ENCODE data around the gene BNIP3.
"Not testable (repeated sequence)": the region's sequence is repeated elsewhere in the genome, so short reads cannot be mapped to it uniquely, and the experiment has no call there.

BNIP3 gene

GRCh38 chr10:131977323-131978096 is 4.2 kb downstream of the BNIP3 start:
- no peak for DNase-seq

GRCh38 chr10:131975796-131976195 is 5.9 kb downstream of the BNIP3 start:
- peak; percentile 57 for DNase-seq

- DNase-seq: peak; percentile 39
Measured at GRCh38 chr10:131975003-131975402, 6.7 kb downstream of the BNIP3 start.

- no peak for DNase-seq
Measured at GRCh38 chr10:131974034-131974817, 7.5 kb downstream of the BNIP3 start.

- DNase-seq: no peak
Measured at GRCh38 chr10:131973160-131973951, 8.4 kb downstream of the BNIP3 start.

- peak; percentile 78 for DNase-seq
Measured at GRCh38 chr10:131972474-131973071, 9.2 kb downstream of the BNIP3 start.

GRCh38 chr10:131971591-131971990 is 10.1 kb downstream of the BNIP3 start:
- DNase-seq: peak; percentile 14

- peak; percentile 46 for DNase-seq
Measured at GRCh38 chr10:131970946-131971345, 10.8 kb downstream of the BNIP3 start.

- peak; percentile 44 for DNase-seq
Measured at GRCh38 chr10:131968949-131969348, 12.8 kb downstream of the BNIP3 start.

GRCh38 chr10:131964298-131964697 is 17.4 kb downstream of the BNIP3 start:
- peak; percentile 54 for DNase-seq

GRCh38 chr10:131963811-131964210 is 17.9 kb downstream of the BNIP3 start:
- peak; percentile 34 for DNase-seq

GRCh38 chr10:131963350-131963749 is 18.4 kb downstream of the BNIP3 start:
- DNase-seq: peak; percentile 55

GRCh38 chr10:131961777-131962662 is 19.7 kb downstream of the BNIP3 start:
- DNase-seq: peak; percentile 48

GRCh38 chr10:131961047-131961776 is 20.5 kb downstream of the BNIP3 start:
- DNase-seq: peak; percentile 62

GRCh38 chr10:131960631-131961046 is 21.1 kb downstream of the BNIP3 start:
- no peak for DNase-seq

- DNase-seq: peak; percentile 58
Measured at GRCh38 chr10:131959841-131960240, 21.9 kb downstream of the BNIP3 start.

- DNase-seq: peak; percentile 37
Measured at GRCh38 chr10:131955591-131956340, 26.0 kb downstream of the BNIP3 start.

- peak; percentile 28 for DNase-seq
Measured at GRCh38 chr10:131954356-131954965, 27.3 kb downstream of the BNIP3 start.

- DNase-seq: not testable (repeated sequence)
Measured at GRCh38 chr10:131949908-131950307, 31.8 kb downstream of the BNIP3 start.
